ENCODE results near the gene ETS1. TPM values are rescaled to one million over a fixed set of nuclear protein-coding genes. Genes with fewer than 3 reads are reported as not detected.
A peak's percentile ranks its signal among the peaks of the same experiment; 100 is the strongest.

The ETS1 gene
- total RNA-seq, 1 experiment from 2014 or later = 66.4 TPM

GRCh38 chr11:128472128-128473089 is 114.9 kb downstream of the ETS1 start:
- Histone ChIP-seq H3K27me3 (ENCODE audit: control insufficient read depth, insufficient read depth, low read length) (no peaks in the 10 kb centered on the region), H3K4me1 (ENCODE audit: control insufficient read depth, insufficient read depth, low read length) (peaks cover 30% of the 10 kb centered on the region), H3K4me3 (ENCODE audit: low read depth in 2 of 2, low read length in 2 of 2) (no peak overlapping the region), H3K27ac (ENCODE audit: low read length) (no peak overlapping the region), H3K36me3 (ENCODE audit: control insufficient read depth, insufficient read depth, low read length) (peaks cover 16% of the 10 kb centered on the region; the same call in 1 of the 2 replicates), H3K9me3 (ENCODE audit: control insufficient read depth, insufficient read depth, low read depth, low read length) (no peaks in the 10 kb centered on the region)
- ChIA-PET POLR2A (no interaction called here), CTCF (interaction anchor here (0.6 kb wide), 1 partner anchor 433 kb away, joined by 7 read pairs; no protein-coding TSS in a partner anchor)
- in situ Hi-C loops (cut with HindIII; ENCODE audit: low pct_unique_long_range_greater_than_20kb, low sequenced_read_pairs) (no loop called here), intact Hi-C loops (cut with micrococcal nuclease; ENCODE audit: unreplicated experiment) (loop anchor here (10.0 kb wide), 1 partner anchor 178 kb away; no protein-coding TSS in a partner anchor)
- BruUV-seq (replicated peaks) = no TSS peak
- no peak for DNase-seq (ENCODE audit: low read depth, low spot score)
- ATAC-seq = peak; percentile 36; the same call in 1 of the 2 replicates
- TF ChIP-seq TCF7L2 (IDR thresholded peaks at IDR 0.05; ENCODE audit: low read depth, low read length) = no peak
- TF ChIP-seq, protein P1, sequence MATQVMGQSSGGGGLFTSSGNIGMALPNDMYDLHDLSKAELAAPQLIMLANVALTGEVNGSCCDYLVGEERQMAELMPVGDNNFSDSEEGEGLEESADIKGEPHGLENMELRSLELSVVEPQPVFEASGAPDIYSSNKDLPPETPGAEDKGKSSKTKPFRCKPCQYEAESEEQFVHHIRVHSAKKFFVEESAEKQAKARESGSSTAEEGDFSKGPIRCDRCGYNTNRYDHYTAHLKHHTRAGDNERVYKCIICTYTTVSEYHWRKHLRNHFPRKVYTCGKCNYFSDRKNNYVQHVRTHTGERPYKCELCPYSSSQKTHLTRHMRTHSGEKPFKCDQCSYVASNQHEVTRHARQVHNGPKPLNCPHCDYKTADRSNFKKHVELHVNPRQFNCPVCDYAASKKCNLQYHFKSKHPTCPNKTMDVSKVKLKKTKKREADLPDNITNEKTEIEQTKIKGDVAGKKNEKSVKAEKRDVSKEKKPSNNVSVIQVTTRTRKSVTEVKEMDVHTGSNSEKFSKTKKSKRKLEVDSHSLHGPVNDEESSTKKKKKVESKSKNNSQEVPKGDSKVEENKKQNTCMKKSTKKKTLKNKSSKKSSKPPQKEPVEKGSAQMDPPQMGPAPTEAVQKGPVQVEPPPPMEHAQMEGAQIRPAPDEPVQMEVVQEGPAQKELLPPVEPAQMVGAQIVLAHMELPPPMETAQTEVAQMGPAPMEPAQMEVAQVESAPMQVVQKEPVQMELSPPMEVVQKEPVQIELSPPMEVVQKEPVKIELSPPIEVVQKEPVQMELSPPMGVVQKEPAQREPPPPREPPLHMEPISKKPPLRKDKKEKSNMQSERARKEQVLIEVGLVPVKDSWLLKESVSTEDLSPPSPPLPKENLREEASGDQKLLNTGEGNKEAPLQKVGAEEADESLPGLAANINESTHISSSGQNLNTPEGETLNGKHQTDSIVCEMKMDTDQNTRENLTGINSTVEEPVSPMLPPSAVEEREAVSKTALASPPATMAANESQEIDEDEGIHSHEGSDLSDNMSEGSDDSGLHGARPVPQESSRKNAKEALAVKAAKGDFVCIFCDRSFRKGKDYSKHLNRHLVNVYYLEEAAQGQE (IDR thresholded peaks at IDR 0.05; ENCODE audit: insufficient read depth in 1 of 2, low read depth in 2 of 2, low read length in 1 of 2) = no peak
- TF ChIP-seq, protein P2, sequence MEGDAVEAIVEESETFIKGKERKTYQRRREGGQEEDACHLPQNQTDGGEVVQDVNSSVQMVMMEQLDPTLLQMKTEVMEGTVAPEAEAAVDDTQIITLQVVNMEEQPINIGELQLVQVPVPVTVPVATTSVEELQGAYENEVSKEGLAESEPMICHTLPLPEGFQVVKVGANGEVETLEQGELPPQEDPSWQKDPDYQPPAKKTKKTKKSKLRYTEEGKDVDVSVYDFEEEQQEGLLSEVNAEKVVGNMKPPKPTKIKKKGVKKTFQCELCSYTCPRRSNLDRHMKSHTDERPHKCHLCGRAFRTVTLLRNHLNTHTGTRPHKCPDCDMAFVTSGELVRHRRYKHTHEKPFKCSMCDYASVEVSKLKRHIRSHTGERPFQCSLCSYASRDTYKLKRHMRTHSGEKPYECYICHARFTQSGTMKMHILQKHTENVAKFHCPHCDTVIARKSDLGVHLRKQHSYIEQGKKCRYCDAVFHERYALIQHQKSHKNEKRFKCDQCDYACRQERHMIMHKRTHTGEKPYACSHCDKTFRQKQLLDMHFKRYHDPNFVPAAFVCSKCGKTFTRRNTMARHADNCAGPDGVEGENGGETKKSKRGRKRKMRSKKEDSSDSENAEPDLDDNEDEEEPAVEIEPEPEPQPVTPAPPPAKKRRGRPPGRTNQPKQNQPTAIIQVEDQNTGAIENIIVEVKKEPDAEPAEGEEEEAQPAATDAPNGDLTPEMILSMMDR (IDR thresholded peaks at IDR 0.05) = no peak
- TF ChIP-seq SIN3A (IDR thresholded peaks at IDR 0.05; ENCODE audit: borderline replicate concordance, insufficient read depth, low read depth, low read length) = no peak
- TF ChIP-seq POLR2AphosphoS5 (IDR thresholded peaks at IDR 0.05; ENCODE audit: low read depth, low read length) = no peak

GRCh38 chr11:128471138-128471661 is 116.2 kb downstream of the ETS1 start:
- ChIA-PET CTCF (no interaction called here), POLR2A (no interaction called here)
- intact Hi-C loops (cut with micrococcal nuclease; ENCODE audit: unreplicated experiment) (loop anchor here (10.0 kb wide), 1 partner anchor 176 kb away; no protein-coding TSS in a partner anchor), in situ Hi-C loops (cut with HindIII; ENCODE audit: low pct_unique_long_range_greater_than_20kb, low sequenced_read_pairs) (no loop called here)
- Histone ChIP-seq H3K4me3 (ENCODE audit: low read depth in 2 of 2, low read length in 2 of 2) (no peak overlapping the region), H3K4me1 (ENCODE audit: control insufficient read depth, insufficient read depth, low read length) (peaks cover 31% of the 10 kb centered on the region), H3K36me3 (ENCODE audit: control insufficient read depth, insufficient read depth, low read length) (peaks cover 15% of the 10 kb centered on the region; the same call in 1 of the 2 replicates), H3K27me3 (ENCODE audit: control insufficient read depth, insufficient read depth, low read length) (no peaks in the 10 kb centered on the region), H3K27ac (ENCODE audit: low read length) (no peak overlapping the region), H3K9me3 (ENCODE audit: control insufficient read depth, insufficient read depth, low read depth, low read length) (no peaks in the 10 kb centered on the region)
- no peak for ATAC-seq
- TF ChIP-seq POLR2AphosphoS5 (IDR thresholded peaks at IDR 0.05; ENCODE audit: low read depth, low read length) (no peak), TCF7L2 (IDR thresholded peaks at IDR 0.05; ENCODE audit: low read depth, low read length) (no peak), SIN3A (IDR thresholded peaks at IDR 0.05; ENCODE audit: borderline replicate concordance, insufficient read depth, low read depth, low read length) (no peak)
- TF ChIP-seq, protein P1 (IDR thresholded peaks at IDR 0.05; ENCODE audit: insufficient read depth in 1 of 2, low read depth in 2 of 2, low read length in 1 of 2) = no peak
- TF ChIP-seq, protein P2 (IDR thresholded peaks at IDR 0.05) = no peak
- no TSS peak for BruUV-seq (replicated peaks)
- no peak for DNase-seq (ENCODE audit: low read depth, low spot score)
